Effector memory CD8-positive, alpha-beta T cell (primary cell): ENCODE data around the gene NUDT16L1.
A peak's percentile ranks its signal among the peaks of the same experiment; 100 is the strongest.

Source experiments
- ATAC-seq: fragments of 150-1000 bp; cut with Tn5 transposase; replicated peaks from 2 replicates; pipeline ENCODE4 v1.10.0; 2021; ENCODE audit warnings: mild to moderate bottlenecking, moderate library complexity
- DNase-seq, 3 experiments: peaks; one replicate each; pipeline ENCODE4 v3.0.0; 2021
- H3K27ac Mint-ChIP-seq, 2 donors: one replicate each; pipeline ENCODE4 v1.8.0; 2022; ENCODE audit warnings: mild to moderate bottlenecking in 2 of 2, mixed read lengths in 2 of 2, moderate library complexity in 2 of 2
- H3K27me3 Mint-ChIP-seq, 2 donors: one replicate each; pipeline ENCODE4 v1.8.0; 2022; ENCODE audit warnings: mixed read lengths in 2 of 2
- H3K36me3 Mint-ChIP-seq: one replicate; pipeline ENCODE4 v1.8.0; 2022; ENCODE audit warnings: mild to moderate bottlenecking, moderate library complexity, mixed read lengths; ENCODE audit not compliant: insufficient read depth
- H3K4me1 Mint-ChIP-seq, 2 donors: one replicate each; pipeline ENCODE4 v1.8.0; 2022; ENCODE audit warnings: low read depth in 2 of 2, mixed read lengths in 2 of 2
- H3K4me3 Mint-ChIP-seq, 2 donors: one replicate each; pipeline ENCODE4 v1.8.0; 2022; ENCODE audit warnings: mild to moderate bottlenecking in 2 of 2, mixed read lengths in 2 of 2, moderate library complexity in 2 of 2
- H3K9me3 Mint-ChIP-seq, 2 donors: one replicate each; pipeline ENCODE4 v1.8.0; 2022; ENCODE audit warnings: mixed read lengths in 2 of 2

The NUDT16L1 gene

GRCh38 chr16:4673387-4674046, 19.8 kb upstream of the NUDT16L1 start:
- ATAC-seq (no peak), DNase-seq (no peak)
- H3K4me1 Mint-ChIP-seq: peaks cover 18 to 28% of the 10 kb centered on the region in 2 donors
- H3K9me3 Mint-ChIP-seq: no peaks in the 10 kb centered on the region
- no peak overlapping the region for H3K4me3 Mint-ChIP-seq
- peaks cover 18% of the 10 kb centered on the region for H3K36me3 Mint-ChIP-seq
- no peak overlapping the region for H3K27ac Mint-ChIP-seq
- H3K27me3 Mint-ChIP-seq: no peaks in the 10 kb centered on the region

- DNase-seq: no peak
- Mint-ChIP-seq H3K36me3 (peaks cover 18% of the 10 kb centered on the region), H3K27me3 (no peaks in the 10 kb centered on the region), H3K4me1 (peaks cover 18 to 28% of the 10 kb centered on the region in 2 donors), H3K9me3 (no peaks in the 10 kb centered on the region), H3K4me3 (peak overlapping the region; percentile 57 to 59), H3K27ac (peak overlapping the region; percentile 89 to 99)
- no peak for ATAC-seq
Observed at GRCh38 chr16:4674926-4675530, 18.3 kb upstream of the NUDT16L1 start.

GRCh38 chr16:4675864-4676786, 17.2 kb upstream of the NUDT16L1 start:
- no peaks in the 10 kb centered on the region for H3K9me3 Mint-ChIP-seq
- peaks cover 15% of the 10 kb centered on the region for H3K36me3 Mint-ChIP-seq
- DNase-seq (peak; percentile 54 to 62 (median 58)), ATAC-seq (peak; percentile 94)
- peak overlapping the region; percentile 59 to 75 for H3K4me3 Mint-ChIP-seq
- peaks cover 18 to 28% of the 10 kb centered on the region in 2 donors for H3K4me1 Mint-ChIP-seq
- H3K27me3 Mint-ChIP-seq: no peaks in the 10 kb centered on the region
- H3K27ac Mint-ChIP-seq: peak overlapping the region; percentile 89 to 99

- ATAC-seq: peak; percentile 9
- DNase-seq: no peak
- H3K36me3 Mint-ChIP-seq: peaks cover 21% of the 10 kb centered on the region
- peak overlapping the region; percentile 89 to 99 for H3K27ac Mint-ChIP-seq
- peaks cover 18 to 28% of the 10 kb centered on the region in 2 donors for H3K4me1 Mint-ChIP-seq
- H3K4me3 Mint-ChIP-seq: peak overlapping the region; percentile 59 to 75
- no peaks in the 10 kb centered on the region for H3K9me3 Mint-ChIP-seq
- H3K27me3 Mint-ChIP-seq: no peaks in the 10 kb centered on the region
Observed at GRCh38 chr16:4676831-4677230, 16.5 kb upstream of the NUDT16L1 start.

- Mint-ChIP-seq H3K4me3 (peak overlapping the region in 1 of 2 donors; percentile 75), H3K27ac (peak overlapping the region; percentile 89 to 99), H3K27me3 (no peaks in the 10 kb centered on the region), H3K4me1 (peaks cover 18 to 28% of the 10 kb centered on the region in 2 donors), H3K36me3 (peaks cover 21% of the 10 kb centered on the region), H3K9me3 (no peaks in the 10 kb centered on the region)
- ATAC-seq (no peak), DNase-seq (no peak)
Observed at GRCh38 chr16:4677390-4677789, 16.0 kb upstream of the NUDT16L1 start.

- Mint-ChIP-seq H3K27ac (peak overlapping the region; percentile 3 to 99), H3K9me3 (no peaks in the 10 kb centered on the region), H3K4me3 (no peak overlapping the region), H3K36me3 (peaks cover 21% of the 10 kb centered on the region), H3K27me3 (no peaks in the 10 kb centered on the region), H3K4me1 (peaks cover 18 to 28% of the 10 kb centered on the region in 2 donors)
- ATAC-seq (no peak), DNase-seq (no peak)
Observed at GRCh38 chr16:4677994-4678393, 15.4 kb upstream of the NUDT16L1 start.

GRCh38 chr16:4678596-4678995, 14.8 kb upstream of the NUDT16L1 start:
- Mint-ChIP-seq H3K9me3 (no peaks in the 10 kb centered on the region), H3K27ac (peak overlapping the region; percentile 3 to 99), H3K4me1 (peaks cover 18 to 28% of the 10 kb centered on the region in 2 donors), H3K4me3 (no peak overlapping the region), H3K27me3 (no peaks in the 10 kb centered on the region), H3K36me3 (peaks cover 21% of the 10 kb centered on the region)
- DNase-seq: no peak
- ATAC-seq: no peak

GRCh38 chr16:4679156-4679849, 14.1 kb upstream of the NUDT16L1 start:
- Mint-ChIP-seq H3K27me3 (no peaks in the 10 kb centered on the region), H3K36me3 (peaks cover 22% of the 10 kb centered on the region), H3K4me1 (peaks cover 18 to 28% of the 10 kb centered on the region in 2 donors), H3K9me3 (no peaks in the 10 kb centered on the region), H3K27ac (peak overlapping the region in 1 of 2 donors; percentile 65), H3K4me3 (no peak overlapping the region)
- ATAC-seq: no peak
- no peak for DNase-seq

GRCh38 chr16:4679850-4680636, 13.3 kb upstream of the NUDT16L1 start:
- peaks cover 21% of the 10 kb centered on the region for H3K36me3 Mint-ChIP-seq
- no peaks in the 10 kb centered on the region for H3K27me3 Mint-ChIP-seq
- peak overlapping the region in 1 of 2 donors; percentile 31 for H3K4me3 Mint-ChIP-seq
- H3K9me3 Mint-ChIP-seq: no peaks in the 10 kb centered on the region
- DNase-seq (no peak), ATAC-seq (no peak)
- H3K27ac Mint-ChIP-seq: peak overlapping the region in 1 of 2 donors; percentile 65
- peaks cover 18 to 27% of the 10 kb centered on the region in 2 donors for H3K4me1 Mint-ChIP-seq

GRCh38 chr16:4680673-4681470, 12.5 kb upstream of the NUDT16L1 start:
- Mint-ChIP-seq H3K4me1 (peaks cover 15 to 20% of the 10 kb centered on the region in 2 donors), H3K36me3 (peaks cover 20% of the 10 kb centered on the region), H3K27me3 (no peaks in the 10 kb centered on the region), H3K27ac (peak overlapping the region in 1 of 2 donors; percentile 77), H3K9me3 (no peaks in the 10 kb centered on the region), H3K4me3 (peak overlapping the region in 1 of 2 donors; percentile 37)
- ATAC-seq (no peak), DNase-seq (no peak)

GRCh38 chr16:4681471-4682083, 11.8 kb upstream of the NUDT16L1 start:
- DNase-seq: no peak
- Mint-ChIP-seq H3K27me3 (no peaks in the 10 kb centered on the region), H3K36me3 (peaks cover 18% of the 10 kb centered on the region), H3K4me1 (peaks cover 8 to 13% of the 10 kb centered on the region in 2 donors), H3K4me3 (no peak overlapping the region), H3K27ac (peak overlapping the region in 1 of 2 donors; percentile 77), H3K9me3 (no peaks in the 10 kb centered on the region)
- no peak for ATAC-seq
